DOHH2 (cell line): ENCODE results near the gene AFMID.

Experiments used
- H3F3A ChIP-seq: fragments of 200-600 bp; sonication (generic), shearing (Covaris generic); 2 replicates; pipeline ENCODE4 v1.6.0; 2016; ENCODE audit warnings: antibody characterized with exemption, mild to moderate bottlenecking; ENCODE audit not compliant: control insufficient read depth, insufficient read depth
- H3K27ac ChIP-seq: fragments of 200-600 bp; sonication (generic); 2 replicates; pipeline ENCODE4 v1.5.1; 2014; ENCODE audit warnings: low read depth, mild to moderate bottlenecking, low read length, moderate library complexity
- H3K27me3 ChIP-seq: fragments of 200-600 bp; sonication (generic); 2 replicates; pipeline ENCODE4 v1.6.1; 2014; ENCODE audit warnings: mild to moderate bottlenecking, low read length, mixed read lengths; ENCODE audit not compliant: control insufficient read depth
- H3K36me3 ChIP-seq: fragments of 200-600 bp; sonication (generic); 2 replicates; pipeline ENCODE4 v1.6.1; 2014; ENCODE audit warnings: mild to moderate bottlenecking, low read length, moderate library complexity, mixed read lengths; ENCODE audit not compliant: control insufficient read depth
- H3K4me1 ChIP-seq: fragments of 200-600 bp; sonication (generic); 2 replicates; pipeline ENCODE4 v1.6.1; 2014; ENCODE audit warnings: mild to moderate bottlenecking, low read length, mixed read lengths; ENCODE audit not compliant: control insufficient read depth
- H3K4me2 ChIP-seq: fragments of 200-600 bp; sonication (generic); 2 replicates; pipeline ENCODE4 v1.6.0; 2014; ENCODE audit warnings: mild to moderate bottlenecking, low read length, moderate library complexity
- H3K4me3 ChIP-seq: fragments of 200-600 bp; sonication (generic); 2 replicates; pipeline ENCODE4 v1.5.1; 2014; ENCODE audit warnings: mild to moderate bottlenecking, low read length, mixed read lengths
- H3K79me2 ChIP-seq: fragments of 200-600 bp; sonication (generic); 2 replicates; pipeline ENCODE4 v1.6.1; 2014; ENCODE audit warnings: mild to moderate bottlenecking, low read length, mixed read lengths; ENCODE audit not compliant: control insufficient read depth
- H3K9me2 ChIP-seq: fragments of 200-600 bp; sonication (generic); replicated peaks from 2 replicates; pipeline ENCODE4 v1.6.1; 2014; ENCODE audit warnings: mild to moderate bottlenecking, low read length, mixed read lengths; ENCODE audit not compliant: control insufficient read depth
- H3K9me3 ChIP-seq: fragments of 200-600 bp; sonication (generic); 2 replicates; pipeline ENCODE4 v1.6.1; 2014; ENCODE audit warnings: antibody characterized with exemption, low read length, mixed read lengths; ENCODE audit not compliant: control insufficient read depth, insufficient read depth
- H4K20me1 ChIP-seq: fragments of 200-600 bp; sonication (generic); 2 replicates; pipeline ENCODE4 v1.6.0; 2014; ENCODE audit warnings: low read depth, mild to moderate bottlenecking, antibody characterized with exemption, low read length, moderate library complexity; ENCODE audit not compliant: control insufficient read depth, insufficient read depth
- EZH2phosphoT487 ChIP-seq: fragments of 200-600 bp; sonication (generic); IDR thresholded peaks from 2 replicates; pipeline ENCODE4 v1.6.1; 2017; ENCODE audit warnings: borderline replicate concordance, mild to moderate bottlenecking, antibody characterized with exemption, low read length, moderate library complexity, mixed read lengths
- TF ChIP-seq, protein P1 (sequence below): fragments of 200-600 bp; sonication (generic); IDR thresholded peaks from one replicate; pipeline ENCODE4 v1.5.1; 2014; ENCODE audit warnings: antibody characterized with exemption, mild to moderate bottlenecking, low read depth, low read length; ENCODE audit not compliant: poor library complexity, severe bottlenecking

The AFMID gene

DNA sequence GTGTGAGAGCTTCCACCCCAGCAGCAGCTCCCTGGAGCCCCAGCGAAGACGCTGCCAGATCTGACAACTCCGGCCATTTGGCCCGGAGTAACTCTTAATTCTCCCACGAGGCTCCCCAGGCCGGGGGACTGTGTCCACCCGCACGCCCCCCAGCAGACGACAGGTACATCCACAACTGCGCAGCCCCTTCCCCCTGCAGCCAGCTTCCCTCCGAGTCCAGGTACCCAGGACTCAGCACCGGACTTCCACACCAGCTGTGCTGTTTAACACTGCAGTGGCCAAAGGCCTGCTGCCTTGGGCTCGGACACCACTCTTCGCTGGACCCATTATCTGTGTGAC, 11.6 kb upstream of the AFMID start:
- Histone ChIP-seq H3K36me3 (peaks cover 96% of the 10 kb centered on the region), H3K4me2 (no peak overlapping the region; the same call in 1 of the 2 replicates), H4K20me1 (peaks cover 8% of the 10 kb centered on the region), H3K4me1 (peaks cover 76% of the 10 kb centered on the region), H3K27me3 (no peaks in the 10 kb centered on the region), H3K4me3 (no peak overlapping the region), H3K27ac (no peak overlapping the region), H3K9me3 (no peaks in the 10 kb centered on the region), H3F3A (peaks cover 23% of the 10 kb centered on the region), H3K79me2 (peaks cover 33% of the 10 kb centered on the region), H3K9me2 (no peaks in the 10 kb centered on the region)
- TF ChIP-seq EZH2phosphoT487: no peak
- TF ChIP-seq, protein P1, sequence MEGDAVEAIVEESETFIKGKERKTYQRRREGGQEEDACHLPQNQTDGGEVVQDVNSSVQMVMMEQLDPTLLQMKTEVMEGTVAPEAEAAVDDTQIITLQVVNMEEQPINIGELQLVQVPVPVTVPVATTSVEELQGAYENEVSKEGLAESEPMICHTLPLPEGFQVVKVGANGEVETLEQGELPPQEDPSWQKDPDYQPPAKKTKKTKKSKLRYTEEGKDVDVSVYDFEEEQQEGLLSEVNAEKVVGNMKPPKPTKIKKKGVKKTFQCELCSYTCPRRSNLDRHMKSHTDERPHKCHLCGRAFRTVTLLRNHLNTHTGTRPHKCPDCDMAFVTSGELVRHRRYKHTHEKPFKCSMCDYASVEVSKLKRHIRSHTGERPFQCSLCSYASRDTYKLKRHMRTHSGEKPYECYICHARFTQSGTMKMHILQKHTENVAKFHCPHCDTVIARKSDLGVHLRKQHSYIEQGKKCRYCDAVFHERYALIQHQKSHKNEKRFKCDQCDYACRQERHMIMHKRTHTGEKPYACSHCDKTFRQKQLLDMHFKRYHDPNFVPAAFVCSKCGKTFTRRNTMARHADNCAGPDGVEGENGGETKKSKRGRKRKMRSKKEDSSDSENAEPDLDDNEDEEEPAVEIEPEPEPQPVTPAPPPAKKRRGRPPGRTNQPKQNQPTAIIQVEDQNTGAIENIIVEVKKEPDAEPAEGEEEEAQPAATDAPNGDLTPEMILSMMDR: no peak

- H3K4me1 ChIP-seq: peaks cover 76% of the 10 kb centered on the region
- H4K20me1 ChIP-seq: peaks cover 8% of the 10 kb centered on the region
- H3F3A ChIP-seq: peaks cover 23% of the 10 kb centered on the region
- no peak for TF ChIP-seq EZH2phosphoT487
- TF ChIP-seq, protein P1: peak; percentile 99
- H3K36me3 ChIP-seq: peaks cover 96% of the 10 kb centered on the region
- peak overlapping the region; percentile 28 for H3K4me3 ChIP-seq
- H3K79me2 ChIP-seq: peaks cover 32% of the 10 kb centered on the region
- H3K9me3 ChIP-seq: no peaks in the 10 kb centered on the region
- peak overlapping the region; percentile 54 for H3K4me2 ChIP-seq
- H3K27me3 ChIP-seq: no peaks in the 10 kb centered on the region
- H3K9me2 ChIP-seq: no peaks in the 10 kb centered on the region
- peak overlapping the region; percentile 58 for H3K27ac ChIP-seq
These were observed 10.6 kb upstream of the AFMID start for GRCh38 chr17:78176548-78177025.

GRCh38 chr17:78179372-78179771, 7.8 kb upstream of the AFMID start:
- H3K9me2 ChIP-seq: no peaks in the 10 kb centered on the region
- H3K9me3 ChIP-seq: no peaks in the 10 kb centered on the region
- TF ChIP-seq, protein P1: no peak
- no peak for TF ChIP-seq EZH2phosphoT487
- no peak overlapping the region for H3K27ac ChIP-seq
- no peaks in the 10 kb centered on the region for H3K27me3 ChIP-seq
- peaks cover 71% of the 10 kb centered on the region for H3K4me1 ChIP-seq
- H3K79me2 ChIP-seq: peaks cover 52% of the 10 kb centered on the region
- no peak overlapping the region for H3K4me2 ChIP-seq
- peaks cover 10% of the 10 kb centered on the region; the same call in 1 of the 2 replicates for H3F3A ChIP-seq
- H3K4me3 ChIP-seq: no peak overlapping the region
- H4K20me1 ChIP-seq: peaks cover 12% of the 10 kb centered on the region
- peaks cover 96% of the 10 kb centered on the region for H3K36me3 ChIP-seq
